ENCODE measurements around the gene FAF1.

GRCh38 chr1:50703240-50703639 lies 256.8 kb downstream of the FAF1 start:
- no peak for TF ChIP-seq CTCF (IDR thresholded peaks at IDR 0.05 in 4 of 5, conservative IDR thresholded peaks at IDR 0.05 in 1 of 5)
- TF ChIP-seq POLR2A (IDR thresholded peaks at IDR 0.05) = no peak
